Left renal pelvis (tissue), 4 donors: ENCODE results near the gene MATN4. TPM values are rescaled to one million over a fixed set of nuclear protein-coding genes. Genes with fewer than 3 reads are reported as not detected.

ENCODE experiments used
- DNase-seq, 4 donors: peaks; one replicate each; pipeline ENCODE4 v3.0.0-alpha.2; 2013; ENCODE audit warnings: low read depth in 4 of 4, low spot score in 3 of 4
- polyA plus RNA-seq, 4 donors: library from polyadenylated mRNA; unstranded; fragments of 120-200 nt; gene quantifications; one replicate each; pipeline ENCODE4 v1.2.1, GENCODE V29; 2013; ENCODE audit not compliant: insufficient read length in 4 of 4

Gene MATN4
- polyA plus RNA-seq, 4 donors, result 0.19 to 3.2 (median 0.41) TPM

- peak in 2 of 4 donors; percentile 23 to 44 for DNase-seq
Measured at GRCh38 chr20:45293041-45294002, 14.8 kb downstream of the MATN4 start.

DNA sequence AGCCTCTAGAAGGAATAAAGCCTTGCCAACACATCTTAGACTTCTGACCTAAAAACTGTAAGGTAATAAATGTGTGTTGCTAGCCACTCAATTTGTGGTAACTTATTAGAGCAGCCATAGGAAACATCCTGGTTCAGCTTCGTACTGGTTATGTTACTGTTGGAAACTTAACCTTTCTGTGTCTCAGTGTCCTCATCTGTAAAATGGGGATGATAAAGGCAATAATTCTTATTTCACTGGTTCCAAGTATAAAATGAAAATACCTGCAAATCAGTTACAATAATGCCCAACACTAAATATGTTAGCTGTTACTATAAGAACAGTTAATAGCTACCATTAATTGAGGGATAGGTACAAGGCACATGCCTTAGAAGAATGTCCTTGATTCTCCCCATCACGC, 15.8 kb downstream of the MATN4 start:
- DNase-seq, result no peak

DNA sequence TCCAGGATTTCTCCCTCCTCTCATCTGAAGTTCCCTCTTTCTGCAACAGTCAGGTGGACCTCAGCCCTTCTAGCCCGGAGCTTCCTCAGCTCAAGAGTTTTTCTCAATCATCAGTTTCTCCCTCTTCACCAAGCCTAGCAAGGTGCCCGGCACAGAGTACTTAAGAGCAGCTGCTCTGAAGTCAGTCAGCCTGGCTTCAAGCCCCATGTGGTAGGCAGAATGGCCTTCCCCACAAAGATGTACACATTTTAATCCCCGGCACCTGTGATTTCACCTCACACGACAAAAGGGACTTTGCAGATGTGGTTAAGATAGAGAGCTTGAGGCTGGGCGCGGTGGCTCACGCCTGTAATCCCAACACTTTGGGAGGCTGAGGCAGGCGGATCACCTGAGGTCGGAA, 16.6 kb downstream of the MATN4 start:
- DNase-seq, result no peak

GRCh38 chr20:45290677-45291355, 17.3 kb downstream of the MATN4 start:
- peak in 3 of 4 donors; percentile 46 to 56 (median 55) for DNase-seq

DNA sequence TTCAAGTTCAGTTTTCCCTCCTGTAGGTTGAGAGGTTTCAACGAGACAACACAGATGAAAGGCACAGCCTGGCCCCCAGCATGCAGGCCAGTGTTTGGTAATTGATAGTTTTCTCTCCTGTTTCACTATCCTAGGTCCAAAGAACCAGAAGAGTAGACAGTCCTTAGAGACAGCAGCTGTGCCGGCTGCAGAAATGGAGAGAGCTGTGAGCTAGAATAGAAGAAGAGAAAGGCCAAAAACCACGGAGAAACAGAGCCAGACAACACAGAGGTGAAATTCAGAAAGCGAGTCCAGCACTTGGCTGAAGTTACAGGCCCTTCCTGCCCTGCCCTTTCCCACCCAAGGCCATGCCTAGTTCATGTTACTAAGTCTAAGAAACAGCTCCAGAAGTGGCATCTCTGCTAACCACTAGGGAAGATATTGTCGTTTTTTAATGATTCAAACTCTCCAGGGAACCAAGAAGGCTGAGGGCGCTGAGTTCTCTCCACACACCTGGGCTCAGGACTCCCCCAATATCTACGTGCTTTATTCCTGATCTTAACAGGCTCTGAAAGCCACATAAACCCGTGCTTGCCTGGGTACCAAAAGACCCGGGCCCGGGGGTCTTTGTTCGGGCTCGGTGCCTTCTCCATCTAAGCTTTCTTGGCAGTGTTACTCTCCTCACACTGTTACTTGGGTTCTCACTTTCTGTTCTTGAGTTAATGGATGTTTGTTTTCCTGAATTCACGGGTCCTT, 18.0 kb downstream of the MATN4 start:
- no peak for DNase-seq

DNA sequence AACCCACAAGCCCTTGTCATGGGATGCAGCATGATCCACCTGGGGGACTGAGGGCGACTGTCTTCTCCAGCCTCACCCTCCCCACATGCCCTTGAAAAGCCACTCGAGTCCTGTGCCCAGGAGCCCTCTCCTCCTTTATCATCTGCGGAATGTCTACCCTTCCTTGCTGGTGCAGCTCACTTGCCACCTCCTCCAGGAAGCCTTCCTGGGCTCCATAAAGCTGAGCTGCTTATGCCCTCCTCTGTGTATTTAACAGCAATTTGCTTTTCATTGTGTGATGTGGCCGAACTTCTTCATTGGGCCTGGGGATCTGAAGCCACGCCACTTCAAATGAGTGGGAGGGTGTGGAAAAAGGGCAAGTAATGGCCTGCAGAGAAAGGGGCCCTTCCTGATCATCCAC, 19.2 kb downstream of the MATN4 start:
- no peak for DNase-seq

DNA sequence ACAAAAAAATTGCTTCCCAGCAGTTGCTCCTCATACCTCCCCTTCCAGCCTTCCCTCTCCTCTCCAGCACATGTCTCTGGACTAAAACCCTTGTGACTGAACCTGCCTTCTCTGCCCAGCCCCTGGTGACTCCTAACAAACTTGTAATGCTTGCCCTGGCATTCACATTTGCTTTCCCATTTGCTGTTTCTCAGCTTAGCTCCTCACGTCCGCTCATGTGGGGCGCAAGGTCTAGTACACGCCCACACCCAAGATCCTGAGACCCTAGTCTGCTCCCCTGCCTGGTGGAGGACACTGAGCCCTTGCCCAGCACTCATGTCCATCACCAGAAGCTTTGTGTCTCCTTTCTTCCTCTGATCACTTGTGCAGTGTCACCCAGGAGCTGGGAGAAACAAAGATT, 19.7 kb downstream of the MATN4 start:
- no peak for DNase-seq

- no peak for DNase-seq
Measured at GRCh38 chr20:45283551-45284057, 24.5 kb downstream of the MATN4 start.

- DNase-seq, result no peak
Measured at GRCh38 chr20:45282700-45283550, 25.2 kb downstream of the MATN4 start.

DNA sequence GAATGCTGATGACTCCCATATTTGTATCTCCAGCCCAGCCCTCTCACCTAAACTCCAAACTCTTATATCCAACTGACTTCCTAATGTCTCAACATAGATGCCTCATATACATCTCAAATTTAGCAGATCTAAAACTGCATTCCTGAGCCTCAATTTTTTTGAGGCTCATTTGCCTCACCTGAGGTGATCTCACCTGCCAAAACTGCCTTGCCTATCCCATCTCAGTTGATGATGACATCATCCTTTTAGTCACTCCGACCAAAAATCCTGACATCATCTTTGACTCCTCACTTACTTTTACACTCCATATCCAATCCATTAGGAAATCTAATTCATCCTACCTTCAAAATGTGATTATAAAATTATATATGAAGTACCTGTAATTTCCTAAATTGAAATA, 28.1 kb downstream of the MATN4 start:
- no peak for DNase-seq

- no peak for DNase-seq
Measured at GRCh38 chr20:45275338-45275737, 32.8 kb downstream of the MATN4 start.

- DNase-seq, result no peak
Measured at GRCh38 chr20:45269754-45270270, 38.3 kb downstream of the MATN4 start.

- no peak for DNase-seq
Measured at GRCh38 chr20:45269056-45269455, 39.0 kb downstream of the MATN4 start.

- DNase-seq, result no peak
Measured at GRCh38 chr20:45268531-45268930, 39.6 kb downstream of the MATN4 start.

DNA sequence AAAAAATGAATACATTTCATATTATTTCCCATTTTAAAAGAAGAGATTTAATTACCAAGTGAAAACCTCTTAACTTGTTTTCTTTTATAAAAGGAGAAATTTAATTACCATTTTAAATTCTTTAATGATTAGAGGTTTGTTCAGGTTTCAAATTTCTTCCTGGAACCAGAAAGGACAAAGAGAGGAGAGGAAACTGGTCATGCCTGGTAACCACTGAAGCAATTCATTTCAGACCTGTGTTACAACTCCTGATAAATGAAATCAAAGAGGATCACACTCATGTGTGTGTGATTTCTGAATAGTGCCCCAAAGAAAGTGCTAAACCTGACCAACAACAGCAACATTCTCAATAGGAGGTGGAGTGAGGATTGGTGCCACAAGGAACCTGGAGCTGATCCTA, 41.1 kb downstream of the MATN4 start:
- DNase-seq, result peak in 3 of 4 donors; percentile 8 to 29 (median 18)

DNA sequence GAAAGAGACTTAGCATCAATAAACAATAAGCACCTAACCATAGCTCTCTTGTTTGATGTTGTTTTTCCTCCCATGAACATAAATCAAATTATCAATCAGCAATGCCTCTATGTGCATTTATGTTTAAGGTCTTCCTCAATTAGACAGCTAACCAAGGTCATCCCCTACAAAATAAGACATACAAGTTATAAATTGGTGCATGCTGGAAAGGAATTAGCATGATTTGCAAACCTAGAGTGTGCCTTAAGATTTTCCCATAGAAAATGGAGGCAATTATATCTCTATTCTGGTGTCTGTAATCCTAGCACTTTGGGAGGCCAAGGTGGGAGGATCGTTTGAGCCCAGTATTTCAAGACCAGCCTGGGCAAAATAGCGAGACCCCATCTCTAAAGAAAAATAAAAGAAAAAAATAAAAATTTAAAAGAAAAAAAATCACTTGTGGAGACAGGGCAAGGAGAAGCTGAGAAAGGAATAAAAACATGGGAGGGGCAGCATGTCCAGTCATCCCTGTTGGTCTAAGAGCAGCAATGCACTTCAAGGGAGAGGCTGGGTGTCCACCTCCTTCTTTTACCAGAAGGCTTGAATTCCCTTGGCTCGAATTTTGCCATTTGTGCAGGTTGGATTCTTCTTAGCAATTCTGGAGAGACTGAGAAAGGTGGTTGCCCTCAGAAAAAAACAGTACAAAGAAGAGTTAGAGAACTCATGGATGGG, 44.4 kb downstream of the MATN4 start:
- DNase-seq, result no peak

DNA sequence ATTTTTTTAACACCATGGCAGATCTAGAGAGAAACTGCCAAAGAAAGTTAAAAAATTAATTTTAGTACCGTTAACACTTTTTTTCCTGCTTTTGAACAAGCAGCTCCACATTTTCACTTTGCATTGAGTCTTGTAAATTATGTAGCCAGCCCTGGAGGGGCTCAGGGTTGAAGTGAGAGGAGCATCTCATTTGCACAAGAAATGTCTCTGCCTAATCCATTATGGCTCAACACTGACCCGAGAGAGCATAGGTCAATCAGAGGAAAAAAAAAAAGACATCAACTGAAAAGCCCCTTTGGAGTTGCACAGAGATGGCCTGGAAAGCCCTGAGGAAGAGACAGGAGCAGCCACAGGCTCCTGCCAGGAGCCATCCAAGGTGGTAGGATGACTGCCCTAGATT, 49.4 kb downstream of the MATN4 start:
- no peak for DNase-seq

DNA sequence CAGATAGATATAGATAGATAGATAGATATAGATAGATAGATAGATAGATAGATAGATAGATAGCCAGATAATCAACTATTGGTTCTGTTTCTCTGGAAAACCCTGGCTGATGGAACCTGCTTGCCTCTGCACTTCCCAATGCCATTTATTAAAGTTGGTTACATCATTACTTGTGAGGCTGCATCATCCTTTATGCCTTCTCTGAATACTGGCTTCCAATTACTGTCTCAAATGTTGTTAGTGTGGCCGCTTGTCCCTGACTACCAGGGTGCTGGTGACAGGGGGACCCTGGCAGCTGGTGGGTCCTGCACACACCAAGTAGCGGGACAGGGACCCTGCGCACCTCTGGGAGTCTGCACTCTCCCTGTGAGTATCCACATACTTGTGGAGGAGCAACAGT, 49.8 kb downstream of the MATN4 start:
- DNase-seq, result no peak

GRCh38 chr20:45257711-45258110, 50.4 kb downstream of the MATN4 start:
- DNase-seq, result no peak
